GM12874 (cell line): ENCODE measurements around the gene TMEM233.

ENCODE experiments used
- CTCF ChIP-seq: IDR thresholded peaks from 2 replicates; pipeline ENCODE4 v1.5.1; 2011; ENCODE audit warnings: low read depth, mild to moderate bottlenecking, control low read depth, low read length, moderate library complexity; ENCODE audit not compliant: insufficient read depth

The TMEM233 gene

DNA sequence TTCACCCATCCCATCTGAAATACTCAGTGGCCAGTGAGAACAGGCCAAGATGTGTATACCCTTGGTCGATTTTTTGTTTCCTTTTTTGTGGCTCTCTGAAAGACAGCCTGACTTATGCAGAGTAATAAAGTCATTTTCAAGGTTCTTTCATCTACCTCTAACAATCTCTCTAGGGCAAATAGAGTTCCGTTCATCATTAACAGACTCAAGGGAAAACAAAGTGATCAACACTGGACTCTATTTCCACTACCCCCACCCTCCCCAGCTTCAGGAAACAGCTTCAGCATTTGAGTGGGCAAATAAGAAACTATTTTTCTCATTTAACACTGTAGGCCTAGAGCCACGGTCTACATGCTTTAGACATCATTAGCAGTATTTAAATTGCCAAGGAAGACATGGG, 90.2 kb downstream of the TMEM233 start:
- no peak for TF ChIP-seq CTCF

DNA sequence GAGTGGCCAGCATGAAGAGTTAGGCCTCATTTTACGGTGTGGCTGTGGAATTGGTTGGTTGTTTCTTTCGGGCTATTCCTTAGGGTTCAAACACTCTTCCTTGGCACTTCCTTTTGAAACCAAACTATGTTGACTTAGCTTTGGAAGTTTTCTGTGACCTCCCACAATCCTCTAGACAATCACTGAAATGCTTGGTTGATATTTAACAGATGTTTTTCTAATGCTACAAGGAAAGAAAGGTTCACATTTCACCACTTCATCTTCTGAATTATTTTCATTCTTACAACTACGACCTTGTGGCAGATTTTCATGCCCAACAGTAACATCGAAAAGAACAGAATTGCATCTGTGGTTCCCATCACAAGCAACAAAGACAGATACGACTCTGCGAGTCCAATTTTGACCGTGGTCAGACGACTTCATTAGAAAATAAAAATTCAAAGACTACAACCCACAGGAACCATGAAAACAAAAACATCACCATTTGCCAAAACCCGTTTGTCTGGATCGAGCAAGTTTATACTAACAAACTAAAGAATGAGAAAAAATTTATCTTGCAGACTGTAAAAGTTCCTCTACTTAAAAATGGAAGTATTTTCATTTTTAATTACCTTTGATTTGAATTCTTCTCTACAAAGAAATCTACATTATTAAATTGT, 91.3 kb downstream of the TMEM233 start:
- TF ChIP-seq CTCF = no peak

DNA sequence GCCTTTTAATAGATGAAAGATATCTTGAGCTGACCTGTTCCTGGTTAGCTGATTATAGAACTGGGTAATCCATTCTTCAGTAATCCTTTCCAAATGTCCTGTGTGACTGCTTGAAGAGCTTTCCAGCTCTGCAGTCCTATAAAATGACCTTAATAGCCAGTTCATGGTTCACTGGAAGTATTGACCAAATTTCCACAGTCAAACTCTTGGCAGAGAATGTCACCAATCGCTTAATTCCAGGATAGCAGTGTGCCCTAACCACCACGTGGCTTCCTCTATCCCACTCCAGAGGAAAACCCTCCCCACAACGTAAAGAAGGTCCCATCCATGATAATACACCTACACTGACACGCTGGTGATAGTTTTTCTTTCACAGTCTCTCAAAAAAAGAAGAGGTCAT, 91.8 kb downstream of the TMEM233 start:
- no peak for TF ChIP-seq CTCF

GRCh38 chr12:119686355-119686754, 92.8 kb downstream of the TMEM233 start:
- no peak for TF ChIP-seq CTCF

- TF ChIP-seq CTCF = no peak
Measured at GRCh38 chr12:119686776-119687175, 93.2 kb downstream of the TMEM233 start.

- no peak for TF ChIP-seq CTCF
Measured at GRCh38 chr12:119687406-119687805, 93.8 kb downstream of the TMEM233 start.

GRCh38 chr12:119687879-119688278, 94.3 kb downstream of the TMEM233 start:
- no peak for TF ChIP-seq CTCF
